C4-2B (cell line): ENCODE results near the gene ASB6.

Source experiments
- ZFX ChIP-seq: fragments of 450-650 bp; IDR thresholded peaks from 2 replicates; pipeline ENCODE4 v1.6.1; 2017
- TF ChIP-seq, protein P1 (sequence below): fragments of 450-650 bp; conservative IDR thresholded peaks from 2 replicates; pipeline ENCODE4 v1.5.1; 2017; ENCODE audit warnings: mild to moderate bottlenecking

DNA sequence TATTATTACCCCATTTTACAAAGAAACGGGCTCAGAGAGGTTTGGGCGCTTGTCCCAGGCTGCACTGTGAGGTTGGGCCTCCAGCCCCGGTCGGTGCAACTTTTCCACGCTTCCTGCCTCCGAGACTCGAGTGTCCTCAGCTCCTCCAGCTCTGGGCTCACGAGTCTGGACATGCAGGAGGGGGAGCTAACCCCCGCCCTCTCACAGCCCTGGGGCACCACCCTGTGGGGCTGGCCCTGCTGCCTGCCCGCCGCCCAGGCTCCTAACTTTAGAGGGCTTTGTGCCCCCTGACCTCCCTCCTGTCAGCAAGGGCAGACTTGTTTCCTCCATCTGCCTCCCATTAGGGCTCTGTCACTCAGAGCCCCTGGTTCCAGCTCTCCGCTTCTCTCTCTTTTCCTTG, 4.3 kb upstream of the ASB6 start:
- TF ChIP-seq, protein P1, sequence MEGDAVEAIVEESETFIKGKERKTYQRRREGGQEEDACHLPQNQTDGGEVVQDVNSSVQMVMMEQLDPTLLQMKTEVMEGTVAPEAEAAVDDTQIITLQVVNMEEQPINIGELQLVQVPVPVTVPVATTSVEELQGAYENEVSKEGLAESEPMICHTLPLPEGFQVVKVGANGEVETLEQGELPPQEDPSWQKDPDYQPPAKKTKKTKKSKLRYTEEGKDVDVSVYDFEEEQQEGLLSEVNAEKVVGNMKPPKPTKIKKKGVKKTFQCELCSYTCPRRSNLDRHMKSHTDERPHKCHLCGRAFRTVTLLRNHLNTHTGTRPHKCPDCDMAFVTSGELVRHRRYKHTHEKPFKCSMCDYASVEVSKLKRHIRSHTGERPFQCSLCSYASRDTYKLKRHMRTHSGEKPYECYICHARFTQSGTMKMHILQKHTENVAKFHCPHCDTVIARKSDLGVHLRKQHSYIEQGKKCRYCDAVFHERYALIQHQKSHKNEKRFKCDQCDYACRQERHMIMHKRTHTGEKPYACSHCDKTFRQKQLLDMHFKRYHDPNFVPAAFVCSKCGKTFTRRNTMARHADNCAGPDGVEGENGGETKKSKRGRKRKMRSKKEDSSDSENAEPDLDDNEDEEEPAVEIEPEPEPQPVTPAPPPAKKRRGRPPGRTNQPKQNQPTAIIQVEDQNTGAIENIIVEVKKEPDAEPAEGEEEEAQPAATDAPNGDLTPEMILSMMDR, result no peak
- TF ChIP-seq ZFX, result no peak
